ENCODE data around the gene MFRP.
A peak's percentile ranks its signal among the peaks of the same experiment; 100 is the strongest.

The MFRP gene

DNA sequence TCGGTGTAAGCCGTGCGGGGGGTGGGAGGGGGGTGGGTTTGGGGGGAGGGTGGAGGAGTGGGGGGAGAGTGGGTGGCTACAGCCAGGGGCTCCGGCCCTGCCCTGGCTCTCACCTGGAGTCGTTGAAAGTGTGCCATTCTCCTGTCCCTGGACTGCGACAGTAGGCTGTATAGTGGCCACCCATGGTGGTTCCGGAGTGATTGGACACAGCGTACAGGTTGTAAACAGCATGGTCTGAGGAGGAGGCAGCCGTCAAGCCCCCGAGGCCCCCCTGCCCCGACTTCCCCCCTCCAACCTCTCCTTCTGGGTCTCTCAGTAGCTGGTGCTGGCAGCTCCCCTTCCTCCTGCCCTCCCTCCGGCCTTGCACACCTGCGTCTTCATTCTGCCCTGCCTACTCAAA, 10.6 kb upstream of the MFRP start:
- DNase-seq, result no peak

GRCh38 chr11:119356349-119357031, 10.0 kb upstream of the MFRP start:
- DNase-seq, result peak; percentile 92

DNA sequence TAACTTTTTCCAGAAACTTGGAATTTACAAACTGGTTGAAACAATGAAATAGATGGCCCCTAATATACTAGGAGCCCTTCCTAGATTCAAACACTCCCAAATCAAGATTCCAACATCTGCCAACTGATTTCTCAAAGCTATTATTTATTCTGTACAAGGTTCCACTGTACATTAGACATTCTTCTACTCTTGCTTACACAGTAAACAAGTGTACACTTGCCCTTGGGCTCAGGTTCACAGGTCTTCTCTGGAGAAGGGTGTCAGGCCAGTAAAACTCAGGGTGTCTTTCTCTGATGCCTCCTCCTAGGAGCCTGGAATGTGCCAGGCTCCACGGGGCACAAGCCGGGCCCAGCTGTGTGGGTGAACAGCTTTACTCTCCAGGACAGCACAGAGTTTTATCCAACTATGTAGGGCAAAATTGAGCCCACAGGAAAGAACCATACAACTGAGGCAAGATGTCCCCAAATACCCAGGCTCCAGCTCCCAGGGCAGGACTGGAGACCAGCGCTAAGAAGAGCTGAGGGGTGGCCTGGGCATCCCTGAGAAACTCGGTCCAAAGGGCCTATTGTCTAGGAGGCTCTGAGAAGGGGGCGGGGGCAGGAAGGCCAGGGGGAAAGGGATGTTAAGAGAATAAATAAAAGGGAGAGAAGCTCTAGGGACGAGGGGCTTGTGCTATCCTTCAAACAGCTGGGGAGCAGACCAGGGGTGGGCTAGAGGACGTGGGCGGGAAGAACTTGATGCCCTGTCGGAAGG, 8.8 kb upstream of the MFRP start:
- DNase-seq, result no peak

- peak; percentile 35 for DNase-seq
Observed at GRCh38 chr11:119352857-119353260, 6.4 kb upstream of the MFRP start.

- no peak for DNase-seq
Observed at GRCh38 chr11:119351232-119351631, 4.7 kb upstream of the MFRP start.

DNA sequence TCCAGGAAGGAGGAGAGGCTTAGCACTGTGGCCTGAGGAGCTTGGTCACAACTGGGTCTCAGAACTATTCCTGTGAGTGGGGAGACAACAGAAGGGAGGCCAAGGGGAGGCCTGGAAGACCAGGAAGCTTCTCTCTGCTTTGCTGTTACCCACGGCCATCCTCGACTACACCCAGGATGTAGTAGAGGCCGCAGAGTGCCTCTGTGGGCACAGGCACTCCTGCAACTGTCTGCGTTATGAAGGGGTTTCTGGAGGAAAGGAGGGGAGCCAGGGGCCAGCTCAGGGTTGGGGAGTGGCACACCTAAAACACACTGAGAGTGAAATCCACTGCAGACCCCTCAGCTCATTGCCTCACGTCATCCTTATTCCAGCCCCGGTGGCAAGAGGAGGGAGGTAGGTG, 3.8 kb upstream of the MFRP start:
- DNase-seq, result no peak

- no peak for DNase-seq
Observed at GRCh38 chr11:119347940-119348605, 1.6 kb upstream of the MFRP start.

GRCh38 chr11:119347242-119347641, 737 bp upstream of the MFRP start:
- DNase-seq, result no peak

- no peak for DNase-seq
Observed at GRCh38 chr11:119345685-119346084, 820 bp downstream of the MFRP start.

DNA sequence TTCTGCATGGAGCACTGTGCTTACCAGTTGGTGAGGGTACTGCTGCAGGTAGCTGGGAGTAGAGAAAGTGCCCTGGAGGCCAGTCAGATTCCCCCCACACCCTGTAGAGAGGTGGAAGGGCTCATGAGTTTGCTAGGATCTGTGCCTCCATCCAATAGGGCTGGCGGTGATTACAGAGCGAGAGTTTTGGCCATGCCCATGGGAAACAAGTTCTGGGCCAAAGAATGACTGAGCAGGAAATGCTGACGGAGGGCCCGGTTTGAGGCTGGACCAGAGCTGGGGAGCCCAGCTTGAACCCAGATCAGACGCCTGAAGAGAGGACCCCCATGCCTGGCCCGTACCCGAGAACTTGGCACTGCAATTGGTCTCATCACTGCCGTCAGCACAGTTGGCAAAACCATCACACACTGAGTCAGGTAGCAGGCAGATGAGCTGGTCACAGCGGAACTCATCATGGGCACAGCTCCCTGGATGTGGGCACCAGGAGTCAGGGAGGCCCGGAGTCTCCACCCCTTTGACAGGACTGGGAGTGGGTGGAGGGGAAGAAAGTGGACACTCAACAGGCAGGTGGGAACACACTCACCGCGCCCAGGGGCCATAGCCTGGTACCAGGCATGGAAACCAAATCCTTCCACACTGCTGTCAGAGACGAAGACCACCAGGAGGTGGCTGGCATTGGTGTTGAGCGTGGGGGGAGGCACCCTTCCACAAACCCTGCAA, 2.1 kb downstream of the MFRP start:
- DNase-seq, result no peak

GRCh38 chr11:119343726-119344125, 2.8 kb downstream of the MFRP start:
- no peak for DNase-seq

DNA sequence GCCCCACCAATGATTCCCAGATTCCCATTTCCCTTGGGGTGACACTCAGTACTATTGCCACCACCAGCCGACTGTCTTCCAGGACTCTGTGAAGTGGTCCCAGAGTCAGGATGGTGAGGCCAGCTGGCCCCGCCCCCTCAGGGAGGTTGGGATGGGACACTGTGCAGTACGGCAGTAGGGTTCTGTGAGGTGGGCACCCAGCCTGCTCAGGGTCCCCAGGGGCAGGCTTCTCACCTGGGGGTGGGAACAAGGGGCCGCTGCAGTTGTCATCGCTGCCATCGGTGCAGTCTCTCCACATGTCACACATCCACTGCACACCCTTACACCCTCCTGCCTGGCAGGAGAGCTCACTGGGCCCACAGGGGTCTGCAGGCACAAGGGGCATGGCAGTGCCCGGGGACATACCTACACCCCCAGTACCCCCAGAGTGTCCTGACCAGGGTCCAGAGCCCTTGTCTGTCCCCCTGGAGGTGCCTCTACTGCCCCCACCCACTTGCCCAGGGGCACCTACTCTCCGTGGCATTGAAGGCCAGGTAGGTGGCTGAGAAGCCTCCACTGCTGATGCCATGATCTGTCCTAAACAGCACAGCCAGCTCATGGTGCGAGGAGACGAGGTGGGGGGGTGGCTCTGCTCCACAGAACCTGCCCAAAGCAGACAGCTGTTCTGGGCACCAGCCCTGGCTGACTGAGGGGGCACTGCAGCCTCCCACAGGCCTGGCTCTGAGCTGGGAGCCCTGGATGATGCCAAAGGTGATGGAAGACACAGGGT, 4.0 kb downstream of the MFRP start:
- no peak for DNase-seq

DNA sequence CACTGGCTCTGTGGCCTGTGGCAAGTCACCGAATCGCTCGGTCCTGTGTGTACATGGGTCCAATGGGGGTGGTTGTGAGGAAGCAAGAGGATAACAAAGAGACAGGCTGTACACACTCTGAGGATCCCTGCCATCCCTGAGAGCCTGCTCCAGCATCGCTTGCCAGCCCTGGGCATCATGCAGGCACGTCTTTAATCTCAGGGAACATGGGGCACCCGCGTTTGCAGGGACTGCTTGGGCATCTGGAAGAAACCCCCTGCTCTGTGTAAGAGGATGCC, 4.5 kb downstream of the MFRP start:
- DNase-seq, result no peak

- DNase-seq, result no peak
Observed at GRCh38 chr11:119341222-119342022, 5.1 kb downstream of the MFRP start.

DNA sequence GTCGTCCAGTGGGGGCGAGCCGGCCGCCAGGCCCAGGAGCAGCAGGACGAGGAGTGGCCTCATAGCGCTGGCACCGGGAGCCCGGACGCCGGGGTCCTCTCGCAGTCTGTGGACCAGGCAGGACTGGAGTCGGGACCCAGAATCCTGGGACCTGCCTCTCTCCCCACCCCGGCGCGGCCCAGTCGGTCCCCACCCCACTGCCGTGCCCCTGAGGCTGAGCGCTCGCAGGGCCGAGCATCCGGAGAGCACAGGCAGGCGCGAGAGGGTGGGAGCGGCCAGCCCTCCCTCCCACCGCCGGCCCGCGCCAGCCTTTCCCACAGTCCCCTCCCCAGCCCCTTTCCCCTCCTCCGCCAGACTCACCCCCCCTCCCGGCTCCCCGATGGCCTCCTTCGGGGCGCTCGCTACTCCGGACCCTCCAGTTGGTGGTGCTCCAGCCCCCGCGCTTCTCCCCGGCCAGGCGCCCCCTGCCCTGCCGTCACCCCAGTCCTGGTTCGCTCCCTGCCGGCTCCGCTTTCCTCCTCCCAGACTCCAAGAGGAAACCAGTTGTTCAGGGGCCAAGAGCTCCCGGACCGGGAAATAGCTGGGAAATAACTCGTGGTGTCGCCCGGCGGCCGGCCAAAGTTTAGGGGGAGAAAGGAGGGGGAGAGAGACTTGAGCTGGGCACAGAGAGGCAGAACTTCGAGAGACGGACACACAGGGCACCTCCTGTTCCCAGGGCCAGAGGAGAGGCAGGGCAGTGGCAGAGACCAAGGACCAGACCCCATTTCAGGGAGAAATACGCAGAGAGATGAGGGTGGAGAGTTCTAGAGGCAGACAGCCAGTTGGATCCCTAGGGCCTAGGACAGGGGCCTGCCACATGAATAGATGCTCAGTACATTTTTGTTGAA, 5.9 kb downstream of the MFRP start, which contains the start of gene C1QTNF5:
TSS of gene C1QTNF5 (minus strand) at position 549 of the 887 bp plus-strand sequence. CDS start at position 63, 486 bp downstream.
- DNase-seq, result peak; percentile 60

DNA sequence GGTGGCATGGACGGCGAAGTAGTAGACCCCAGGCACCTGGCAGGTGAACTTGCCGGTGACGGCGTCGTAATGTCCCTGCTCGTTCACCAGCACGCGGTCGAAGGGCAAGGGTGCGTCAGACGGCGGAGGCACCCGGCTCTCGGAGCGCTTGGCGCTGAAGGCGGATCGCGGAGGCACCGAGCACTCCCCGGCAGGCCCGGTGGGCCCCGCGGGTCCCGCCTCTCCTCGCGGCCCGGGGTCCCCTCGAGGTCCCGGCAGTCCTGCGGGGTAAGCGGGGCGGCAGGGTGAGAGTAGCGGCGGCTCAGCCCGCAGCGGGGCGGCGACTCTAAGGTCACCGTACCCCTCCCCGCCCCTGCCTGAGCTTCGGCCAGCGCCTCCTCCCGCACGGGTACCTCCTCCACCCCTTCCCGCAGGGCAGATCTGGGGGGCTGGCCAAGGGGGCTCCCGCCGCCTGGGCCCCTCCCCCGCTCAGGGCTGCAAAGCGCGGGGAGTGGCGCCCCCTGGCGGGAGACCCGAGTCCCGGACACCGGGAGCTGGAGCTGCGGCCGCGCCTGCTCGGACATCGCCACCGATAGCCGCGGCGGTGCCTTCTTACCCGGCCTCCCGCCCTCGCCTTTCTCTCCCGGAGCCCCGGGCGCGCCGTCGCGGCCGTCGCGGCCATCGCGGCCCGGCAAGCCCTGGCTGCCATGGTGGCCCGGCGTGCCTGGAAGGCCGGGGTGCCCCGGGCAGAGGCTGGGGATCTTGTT, 6.7 kb downstream of the MFRP start:
- DNase-seq, result peak; percentile 90

- DNase-seq, result no peak
Observed at GRCh38 chr11:119338965-119339588, 7.4 kb downstream of the MFRP start.

- DNase-seq, result peak; percentile 73
Observed at GRCh38 chr11:119338318-119338890, 8.1 kb downstream of the MFRP start.
